Glutamatergic neuron (in vitro differentiated cells): ENCODE results near the gene EMILIN3. TPM values are rescaled to one million over a fixed set of nuclear protein-coding genes. Genes with fewer than 3 reads are reported as not detected.
A peak's percentile ranks its signal among the peaks of the same experiment; 100 is the strongest.

ENCODE experiments used
- DNase-seq: peaks from one replicate; pipeline ENCODE4 v3.0.0; 2022
- H3K27ac Mint-ChIP-seq: one replicate; pipeline ENCODE4 v1.8.0; 2020; ENCODE audit warnings: mild to moderate bottlenecking, mixed read lengths, inconsistent platforms; ENCODE audit not compliant: unreplicated experiment
- H3K27me3 Mint-ChIP-seq: one replicate; pipeline ENCODE4 v1.8.0; 2020; ENCODE audit warnings: mild to moderate bottlenecking, moderate library complexity, mixed read lengths, inconsistent platforms; ENCODE audit not compliant: unreplicated experiment
- H3K36me3 Mint-ChIP-seq: one replicate; pipeline ENCODE4 v1.8.0; 2020; ENCODE audit warnings: mild to moderate bottlenecking, mixed read lengths, inconsistent platforms; ENCODE audit not compliant: unreplicated experiment
- H3K4me1 Mint-ChIP-seq: one replicate; pipeline ENCODE4 v1.8.0; 2020; ENCODE audit warnings: mild to moderate bottlenecking, low read depth, mixed read lengths, inconsistent platforms; ENCODE audit not compliant: unreplicated experiment
- H3K4me3 Mint-ChIP-seq: one replicate; pipeline ENCODE4 v1.8.0; 2020; ENCODE audit warnings: mild to moderate bottlenecking, mixed read lengths, inconsistent platforms; ENCODE audit not compliant: unreplicated experiment
- H3K9me3 Mint-ChIP-seq: one replicate; pipeline ENCODE4 v1.8.0; 2020; ENCODE audit warnings: mild to moderate bottlenecking, moderate library complexity, mixed read lengths, inconsistent platforms; ENCODE audit not compliant: unreplicated experiment
- total RNA-seq: library from RNA; stranded (reverse); fragmentation: NEBNext Ultra II Directional; extraction: Animal tissue kit (Norgen Biotek cat#: 25700); gene quantifications from one replicate; pipeline ENCODE4 v1.2.1, GENCODE V29; 2021; ENCODE audit not compliant: unreplicated experiment
- TF ChIP-seq, protein P1 (sequence below): fragments of 200-600 bp; sonication (generic); IDR thresholded peaks from one replicate; pipeline ENCODE4 v1.5.0; 2021; ENCODE audit not compliant: partially characterized antibody, unreplicated experiment

Gene EMILIN3
- total RNA-seq, 1 donor from 2014 or later: not detected

DNA sequence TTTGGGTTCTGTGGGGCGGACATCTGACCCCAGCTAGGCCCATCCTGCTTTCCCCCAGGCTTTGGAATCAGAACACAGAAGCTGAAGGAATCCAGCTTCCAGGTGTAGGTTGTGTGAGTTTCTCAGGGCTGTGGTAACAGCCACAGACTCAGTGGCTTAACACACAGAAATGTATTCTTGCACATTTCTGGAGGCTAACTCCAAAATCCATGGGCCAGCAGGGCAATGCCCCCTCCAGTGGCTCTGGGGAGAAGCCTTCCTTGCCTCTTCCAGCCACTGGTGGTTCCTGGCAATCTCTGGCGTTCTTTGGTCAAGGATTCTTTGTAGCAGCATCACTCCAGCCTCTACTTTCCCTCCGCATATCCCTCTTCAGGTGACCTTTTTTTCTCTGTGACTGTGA is 1.3 kb upstream of the EMILIN3 start:
- TF ChIP-seq, protein P1, sequence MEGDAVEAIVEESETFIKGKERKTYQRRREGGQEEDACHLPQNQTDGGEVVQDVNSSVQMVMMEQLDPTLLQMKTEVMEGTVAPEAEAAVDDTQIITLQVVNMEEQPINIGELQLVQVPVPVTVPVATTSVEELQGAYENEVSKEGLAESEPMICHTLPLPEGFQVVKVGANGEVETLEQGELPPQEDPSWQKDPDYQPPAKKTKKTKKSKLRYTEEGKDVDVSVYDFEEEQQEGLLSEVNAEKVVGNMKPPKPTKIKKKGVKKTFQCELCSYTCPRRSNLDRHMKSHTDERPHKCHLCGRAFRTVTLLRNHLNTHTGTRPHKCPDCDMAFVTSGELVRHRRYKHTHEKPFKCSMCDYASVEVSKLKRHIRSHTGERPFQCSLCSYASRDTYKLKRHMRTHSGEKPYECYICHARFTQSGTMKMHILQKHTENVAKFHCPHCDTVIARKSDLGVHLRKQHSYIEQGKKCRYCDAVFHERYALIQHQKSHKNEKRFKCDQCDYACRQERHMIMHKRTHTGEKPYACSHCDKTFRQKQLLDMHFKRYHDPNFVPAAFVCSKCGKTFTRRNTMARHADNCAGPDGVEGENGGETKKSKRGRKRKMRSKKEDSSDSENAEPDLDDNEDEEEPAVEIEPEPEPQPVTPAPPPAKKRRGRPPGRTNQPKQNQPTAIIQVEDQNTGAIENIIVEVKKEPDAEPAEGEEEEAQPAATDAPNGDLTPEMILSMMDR: no peak
- H3K4me3 Mint-ChIP-seq: no peak overlapping the region
- no peak for DNase-seq
- H3K9me3 Mint-ChIP-seq: peaks cover 15% of the 10 kb centered on the region
- peaks cover 24% of the 10 kb centered on the region for H3K27me3 Mint-ChIP-seq
- no peak overlapping the region for H3K27ac Mint-ChIP-seq
- no peaks in the 10 kb centered on the region for H3K4me1 Mint-ChIP-seq
- peaks cover 11% of the 10 kb centered on the region for H3K36me3 Mint-ChIP-seq

DNA sequence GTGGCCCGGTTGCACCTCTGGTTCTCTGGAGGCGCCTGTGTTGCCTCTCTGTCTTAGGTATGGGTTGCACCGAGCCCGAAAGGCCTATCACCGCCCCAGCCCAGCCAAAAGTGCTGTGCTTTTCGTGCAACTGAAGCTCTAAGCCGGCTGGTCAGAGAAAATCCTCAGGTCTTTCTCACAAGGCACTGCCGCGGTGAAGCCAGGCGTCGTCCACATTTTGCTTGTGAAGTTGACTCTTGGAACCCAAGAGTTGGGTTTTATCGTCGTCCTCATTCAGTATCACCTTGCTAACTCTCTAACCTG is 726 bp upstream of the EMILIN3 start:
- Mint-ChIP-seq H3K27me3 (peaks cover 22% of the 10 kb centered on the region), H3K4me1 (no peaks in the 10 kb centered on the region)

DNA sequence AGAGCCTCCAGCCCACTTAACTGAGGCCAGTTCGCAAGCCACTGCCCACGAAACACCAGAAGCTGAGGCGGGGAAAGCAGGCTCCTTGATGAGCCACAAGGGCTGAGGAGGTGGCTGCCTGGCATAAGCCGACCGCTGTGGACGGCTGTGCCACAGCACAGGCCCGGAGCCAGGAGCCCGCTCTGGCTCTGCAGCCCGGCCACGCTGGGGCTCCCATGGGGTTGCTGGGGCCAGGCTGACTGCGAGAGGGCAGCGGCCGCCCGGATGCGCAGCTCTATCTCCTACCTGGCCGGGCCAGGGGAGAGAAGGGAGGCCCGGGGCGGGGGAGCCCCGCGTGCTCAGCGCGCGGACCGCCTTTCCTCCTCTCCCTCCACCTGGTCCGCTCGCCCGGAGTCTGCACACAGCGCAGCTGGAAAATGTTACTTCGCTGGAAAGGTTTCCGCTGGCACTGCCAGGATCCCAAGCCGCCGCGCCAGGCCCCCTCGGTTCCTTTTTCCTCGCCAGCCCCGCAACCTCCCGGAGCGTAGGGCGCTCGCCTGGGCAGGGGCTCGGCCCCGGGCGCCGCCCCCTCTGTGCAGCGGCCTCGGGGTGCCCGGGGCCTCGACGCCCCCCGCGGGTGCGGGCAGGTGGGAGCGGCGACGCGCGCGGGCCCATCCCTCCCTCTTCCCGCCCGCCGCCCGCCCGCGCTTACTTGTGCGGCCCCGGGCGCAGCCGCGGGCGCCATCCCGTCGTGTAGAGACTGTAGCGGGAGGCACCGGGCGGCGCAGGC is 657 bp downstream of the EMILIN3 start:
- TF ChIP-seq, protein P1: no peak
- no peak for DNase-seq
- H3K4me1 Mint-ChIP-seq: no peaks in the 10 kb centered on the region

More for the DNA sequence above, 726 bp upstream of the EMILIN3 start:
- Mint-ChIP-seq H3K4me3 (peak overlapping the region; percentile 73), H3K9me3 (peaks cover 15% of the 10 kb centered on the region), H3K36me3 (peaks cover 7% of the 10 kb centered on the region), H3K27ac (no peak overlapping the region)
- TF ChIP-seq, protein P1: no peak
- DNase-seq: no peak

GRCh38 chr20:41364967-41365765 is 1.5 kb downstream of the EMILIN3 start:
- TF ChIP-seq, protein P1: no peak
- H3K27ac Mint-ChIP-seq: peak overlapping the region; percentile 8
- H3K36me3 Mint-ChIP-seq: no peaks in the 10 kb centered on the region
- peaks cover 18% of the 10 kb centered on the region for H3K27me3 Mint-ChIP-seq
- H3K9me3 Mint-ChIP-seq: peaks cover 9% of the 10 kb centered on the region
- no peak for DNase-seq
- peak overlapping the region; percentile 35 for H3K4me3 Mint-ChIP-seq
- H3K4me1 Mint-ChIP-seq: no peaks in the 10 kb centered on the region

More for the DNA sequence above, 657 bp downstream of the EMILIN3 start:
- peak overlapping the region; percentile 35 for H3K4me3 Mint-ChIP-seq
- peak overlapping the region; percentile 8 for H3K27ac Mint-ChIP-seq
- peaks cover 9% of the 10 kb centered on the region for H3K9me3 Mint-ChIP-seq
- peaks cover 18% of the 10 kb centered on the region for H3K27me3 Mint-ChIP-seq
- H3K36me3 Mint-ChIP-seq: peaks cover under 1% of the 10 kb centered on the region
